Gastrocnemius medialis (tissue), 4 donors: Measurements from ENCODE around the gene SEC14L1. TPM values are rescaled to one million over a fixed set of nuclear protein-coding genes. Genes with fewer than 3 reads are reported as not detected.

Experiments used
- ATAC-seq, 2 donors: fragments of 150-250 bp; one replicate each; pipeline ENCODE4 v1.9.1; 2016
- DNase-seq, 2 donors: peaks; one replicate each; pipeline ENCODE4 v3.0.0-alpha.2; 2019
- H3K27ac ChIP-seq, 4 donors: fragments of 200-600 bp; sonication (generic); 1 replicate in 1 of 4; 2 replicates in 3 of 4; pipeline ENCODE4 v1.5.1; 2016 to 2018; ENCODE audit warnings: mild to moderate bottlenecking in 2 of 4, moderate library complexity in 1 of 4
- H3K27me3 ChIP-seq, 3 donors: fragments of 200-600 bp; sonication (generic) in 2 of 3; 1 replicate in 1 of 3; 2 replicates in 2 of 3; pipeline versions ENCODE4 v1.5.1 to v1.6.0; 2016 to 2019; ENCODE audit warnings: mild to moderate bottlenecking in 1 of 3, moderate library complexity in 1 of 3
- H3K36me3 ChIP-seq, 2 donors: fragments of 200-600 bp; sonication (generic) in 1 of 2; one replicate each; pipeline ENCODE4 v1.5.1; 2017 to 2018
- H3K4me1 ChIP-seq, 2 donors: fragments of 200-600 bp; sonication (generic) in 1 of 2; one replicate each; pipeline ENCODE4 v1.5.1; 2016 to 2017; ENCODE audit warnings: mild to moderate bottlenecking in 2 of 2
- H3K4me3 ChIP-seq, 4 donors: fragments of 200-600 bp; sonication (generic) in 3 of 4; 1 replicate in 1 of 4; 2 replicates in 3 of 4; pipeline ENCODE4 v1.5.1; 2016 to 2019; ENCODE audit warnings: mild to moderate bottlenecking in 2 of 4
- H3K9me3 ChIP-seq, 3 donors: fragments of 200-600 bp; sonication (generic) in 2 of 3; 1 replicate in 1 of 3; 2 replicates in 2 of 3; pipeline ENCODE4 v1.5.1; 2016 to 2019
- CTCF ChIP-seq, 5 experiments: fragments of 450-650 bp in 3 of 5; fragments of 200-600 bp in 2 of 5; sonication (generic) in 2 of 5; IDR thresholded peaks in 4 of 5; conservative IDR thresholded peaks in 1 of 5; 1 replicate in 4 of 5; 2 replicates in 1 of 5; pipeline ENCODE4 v1.5.1; 2016 to 2019; ENCODE audit warnings: antibody characterized with exemption in 5 of 5, mild to moderate bottlenecking in 3 of 5, moderate library complexity in 3 of 5
- POLR2A ChIP-seq, 2 donors: fragments of 450-650 bp; IDR thresholded peaks; one replicate each; pipeline ENCODE4 v1.6.1; 2017; ENCODE audit warnings: antibody characterized with exemption in 2 of 2, mild to moderate bottlenecking in 2 of 2, moderate library complexity in 2 of 2
- in situ Hi-C, 4 donors: fragments of 200-750 bp; cut with MboI; loops; one replicate each; pipeline versions ENCODE4 v1.15.0 to v1.8.0; 2017; ENCODE audit warnings: low sequenced_read_pairs in 4 of 4
- intact Hi-C: fragments of 100-400 bp; cut with DNase I; formaldehyde crosslinking; loops from one replicate; pipeline ENCODE4 v1.15.1; 2023; ENCODE audit warnings: low total_unique reads
- total RNA-seq, 4 donors: library from RNA; depleted of rRNA; stranded (reverse); fragments of >200 nt; gene quantifications; one replicate each; pipeline versions ENCODE4 v1.1.0 to v1.2.3, GENCODE V29; 2016

The SEC14L1 gene
- total RNA-seq, 4 donors from 2014 or later, result 55.0 to 94.1 (median 73.7) TPM

- peaks cover 6 to 11% of the 10 kb centered on the region in 2 donors for H3K4me1 ChIP-seq
- H3K27ac ChIP-seq, result peak overlapping the region in 2 of 4 donors; percentile 37 to 45
- no peak for ATAC-seq
- DNase-seq, result no peak
- peak overlapping the region; percentile 58 to 70 (median 60) for H3K4me3 ChIP-seq
- no peaks in the 10 kb centered on the region for H3K36me3 ChIP-seq
- intact Hi-C loops, result loop anchor here (1.0 to 5.0 kb wide), 3 partner anchors 38 to 379 kb away; partner anchors contain the start of gene MGAT5B
- no peaks in the 10 kb centered on the region for H3K27me3 ChIP-seq
- in situ Hi-C loops, result loop anchor here in 2 of 4 donors (5.0 to 25.0 kb wide), 2 partner anchors 159 to 384 kb away; partner anchors contain the start of gene MGAT5B (in 2 of the 2)
- H3K9me3 ChIP-seq, result no peaks in the 10 kb centered on the region
- TF ChIP-seq POLR2A (IDR thresholded peaks at IDR 0.05), result no peak
- no peak for TF ChIP-seq CTCF (IDR thresholded peaks at IDR 0.05 in 4 of 5, conservative IDR thresholded peaks at IDR 0.05 in 1 of 5)
Measured at GRCh38 chr17:77246110-77247047, 105.6 kb downstream of the SEC14L1 start.

GRCh38 chr17:77247048-77247541, 106.3 kb downstream of the SEC14L1 start:
- ATAC-seq, result peak; percentile 79 to 90
- intact Hi-C loops, result loop anchor here (1.0 to 5.0 kb wide), 3 partner anchors 38 to 380 kb away; partner anchors contain the start of gene MGAT5B

GRCh38 chr17:77247609-77248008, 106.8 kb downstream of the SEC14L1 start:
- no peak for TF ChIP-seq CTCF (IDR thresholded peaks at IDR 0.05 in 4 of 5, conservative IDR thresholded peaks at IDR 0.05 in 1 of 5)
- TF ChIP-seq POLR2A (IDR thresholded peaks at IDR 0.05), result no peak
- in situ Hi-C loops, result loop anchor here in 2 of 4 donors (5.0 to 25.0 kb wide), 2 partner anchors 160 to 385 kb away; partner anchors contain the start of gene MGAT5B (in 2 of the 2)
- Histone ChIP-seq H3K9me3 (no peaks in the 10 kb centered on the region), H3K27me3 (no peaks in the 10 kb centered on the region), H3K4me1 (peaks cover 6 to 11% of the 10 kb centered on the region in 2 donors), H3K36me3 (no peaks in the 10 kb centered on the region), H3K4me3 (peak overlapping the region in 2 of 4 donors; percentile 58 to 60), H3K27ac (no peak overlapping the region)
- ATAC-seq (no peak), DNase-seq (no peak)
- intact Hi-C loops, result loop anchor here (1.0 to 5.0 kb wide), 3 partner anchors 39 to 380 kb away; partner anchors contain the start of gene MGAT5B

More at GRCh38 chr17:77247048-77247541, 106.3 kb downstream of the SEC14L1 start:
- H3K4me1 ChIP-seq, result peaks cover 6 to 11% of the 10 kb centered on the region in 2 donors
- peak overlapping the region; percentile 58 to 70 (median 60) for H3K4me3 ChIP-seq
- H3K27ac ChIP-seq, result peak overlapping the region in 2 of 4 donors; percentile 37 to 45
- DNase-seq, result peak; percentile 60 to 63
- no peaks in the 10 kb centered on the region for H3K36me3 ChIP-seq
- no peaks in the 10 kb centered on the region for H3K27me3 ChIP-seq
- no peaks in the 10 kb centered on the region for H3K9me3 ChIP-seq
- TF ChIP-seq CTCF (IDR thresholded peaks at IDR 0.05 in 4 of 5, conservative IDR thresholded peaks at IDR 0.05 in 1 of 5) (peak; percentile 99), POLR2A (IDR thresholded peaks at IDR 0.05) (no peak)
- in situ Hi-C loops, result loop anchor here in 2 of 4 donors (5.0 to 25.0 kb wide), 2 partner anchors 160 to 385 kb away; partner anchors contain the start of gene MGAT5B (in 2 of the 2)

- no peak for TF ChIP-seq CTCF (IDR thresholded peaks at IDR 0.05 in 4 of 5, conservative IDR thresholded peaks at IDR 0.05 in 1 of 5)
- no peak for TF ChIP-seq POLR2A (IDR thresholded peaks at IDR 0.05)
- Histone ChIP-seq H3K4me1 (peaks cover 6 to 11% of the 10 kb centered on the region in 2 donors), H3K4me3 (no peak overlapping the region), H3K36me3 (no peaks in the 10 kb centered on the region), H3K9me3 (no peaks in the 10 kb centered on the region), H3K27me3 (no peaks in the 10 kb centered on the region), H3K27ac (no peak overlapping the region)
- ATAC-seq (no peak), DNase-seq (no peak)
- in situ Hi-C loops (loop anchor here in 2 of 4 donors (5.0 to 25.0 kb wide), 2 partner anchors 161 to 386 kb away; partner anchors contain the start of gene MGAT5B (in 2 of the 2)), intact Hi-C loops (loop anchor here (5.0 kb wide), 1 partner anchor 381 kb away; the partner anchor contains the start of gene MGAT5B)
Measured at GRCh38 chr17:77248216-77249114, 107.7 kb downstream of the SEC14L1 start.
